B cell (primary cell): ENCODE results near the gene MMP11. TPM values are rescaled to one million over a fixed set of nuclear protein-coding genes. Genes with fewer than 3 reads are reported as not detected.

Experiments used
- ATAC-seq: fragments of 200-7000 bp; cut with Tn5 transposase; one replicate; pipeline ENCODE4 v1.10.0; 2021; ENCODE audit warnings: low read depth, mild to moderate bottlenecking, moderate number of reproducible peaks, moderate library complexity
- CTCF ChIA-PET: fragments of 350-600 bp; sonication (Branson Sonifier 250); formaldehyde crosslinking; loops from one replicate; lab custom pipeline; 2021; ENCODE audit warnings: antibody characterized with exemption, inconsistent platforms; lab: Charles Lee
- POLR2A ChIA-PET: fragments of 350-600 bp; sonication (Branson Sonifier 250); formaldehyde crosslinking; loops from one replicate; lab custom pipeline; 2021; ENCODE audit warnings: antibody characterized with exemption; lab: Charles Lee
- DNase-seq: peaks from one replicate; pipeline ENCODE4 v3.0.0; 2013
- H2AFZ ChIP-seq: 2 replicates; pipeline ENCODE4 v1.6.1; 2012; ENCODE audit warnings: mild to moderate bottlenecking, low read depth, low read length; ENCODE audit not compliant: insufficient read depth, poor library complexity, severe bottlenecking
- H3K27ac ChIP-seq, 2 donors: 1 replicate in 1 of 2; 2 replicates in 1 of 2; pipeline ENCODE4 v1.5.1; 2012 to 2013; ENCODE audit warnings: low read length in 2 of 2, mild to moderate bottlenecking in 2 of 2, moderate library complexity in 1 of 2
- H3K27me3 ChIP-seq, 4 experiments: fragments of 200-600 bp in 1 of 4; sonication (generic) in 1 of 4; replicated peaks in 1 of 4; 1 replicate in 2 of 4; 2 replicates in 2 of 4; pipeline versions ENCODE4 v1.6.1 to v1.7.0; 2013 to 2016; ENCODE audit warnings: low read length in 3 of 4, mild to moderate bottlenecking in 2 of 4, mixed read lengths in 1 of 4, moderate library complexity in 1 of 4; ENCODE audit not compliant: insufficient read depth in 4 of 4, control insufficient read depth in 3 of 4; ENCODE audit errors: control extremely low read depth in 1 of 4
- H3K36me3 ChIP-seq, 2 experiments: replicated peaks in 1 of 2; 1 replicate in 1 of 2; 2 replicates in 1 of 2; pipeline versions ENCODE4 v1.6.1 to v1.7.1; 2013; ENCODE audit warnings: low read length in 1 of 2; ENCODE audit not compliant: insufficient read depth in 2 of 2, control insufficient read depth in 1 of 2; ENCODE audit errors: control extremely low read depth in 1 of 2, extremely low read depth in 1 of 2
- H3K4me1 ChIP-seq, 2 donors: fragments of 200-600 bp in 1 of 2; sonication (generic) in 1 of 2; 1 replicate in 1 of 2; 2 replicates in 1 of 2; pipeline versions ENCODE4 v1.5.1 to v1.6.1; 2013 to 2017; ENCODE audit warnings: low read length in 2 of 2; ENCODE audit not compliant: control insufficient read depth in 2 of 2, insufficient read depth in 2 of 2
- H3K4me2 ChIP-seq: replicated peaks from 2 replicates; pipeline ENCODE3; 2012; ENCODE audit warnings: mild to moderate bottlenecking, low read depth, low read length; ENCODE audit not compliant: poor library complexity, severe bottlenecking
- H3K4me3 ChIP-seq, 5 experiments: fragments of 200-600 bp in 1 of 5; sonication (generic) in 1 of 5; 1 replicate in 3 of 5; 2 replicates in 2 of 5; pipeline versions ENCODE4 v1.5.1 to v1.7.0; 2011 to 2016; ENCODE audit warnings: low read length in 4 of 5, mild to moderate bottlenecking in 4 of 5, low read depth in 2 of 5, control low read depth in 1 of 5, moderate library complexity in 1 of 5; ENCODE audit not compliant: insufficient read depth in 1 of 5; ENCODE audit errors: control extremely low read depth in 1 of 5, extremely low read depth in 1 of 5
- H3K79me2 ChIP-seq: fragments of 200-600 bp; sonication (generic); one replicate; pipeline ENCODE4 v1.6.0; 2016; ENCODE audit warnings: low read length; ENCODE audit not compliant: control insufficient read depth, insufficient read depth
- H3K9ac ChIP-seq: fragments of 200-600 bp; sonication (generic); 2 replicates; pipeline ENCODE4 v1.6.1; 2017; ENCODE audit warnings: mild to moderate bottlenecking, low read length, moderate library complexity
- H3K9me3 ChIP-seq, 3 donors: one replicate each; pipeline versions ENCODE4 v1.6.1 to v1.7.1; 2013; ENCODE audit warnings: low read length in 2 of 3; ENCODE audit not compliant: control insufficient read depth in 2 of 3, insufficient read depth in 1 of 3; ENCODE audit errors: control extremely low read depth in 1 of 3
- H4K20me1 ChIP-seq: 2 replicates; pipeline ENCODE4 v1.6.0; 2012; ENCODE audit warnings: mild to moderate bottlenecking, low read length; ENCODE audit not compliant: insufficient read depth, control insufficient read depth, poor library complexity, severe bottlenecking
- H3K27ac Mint-ChIP-seq: one replicate; pipeline ENCODE4 v1.8.0; 2021; ENCODE audit warnings: mixed read lengths
- H3K27me3 Mint-ChIP-seq: one replicate; pipeline ENCODE4 v1.8.0; 2021; ENCODE audit warnings: mixed read lengths
- H3K4me1 Mint-ChIP-seq: one replicate; pipeline ENCODE4 v1.8.0; 2021; ENCODE audit warnings: mixed read lengths
- H3K4me3 Mint-ChIP-seq: one replicate; pipeline ENCODE4 v1.8.0; 2021; ENCODE audit warnings: mixed read lengths
- H3K9me3 Mint-ChIP-seq: one replicate; pipeline ENCODE4 v1.8.0; 2022; ENCODE audit warnings: mixed read lengths; ENCODE audit not compliant: insufficient read depth
- CTCF ChIP-seq: fragments of 200-600 bp; IDR thresholded peaks from one replicate; pipeline ENCODE4 v1.8.0; 2022; ENCODE audit warnings: antibody characterized with exemption, mild to moderate bottlenecking
- EZH2 ChIP-seq: IDR thresholded peaks from 2 replicates; pipeline ENCODE4 v1.6.1; 2012; ENCODE audit warnings: borderline replicate concordance, low read depth, mild to moderate bottlenecking, moderate library complexity, low read length; ENCODE audit not compliant: insufficient read depth, poor library complexity, severe bottlenecking
- WGBS: methylation state at CpG from one replicate; pipeline ENCODE4 v1.1.5; 2013; ENCODE audit warnings: missing lambda C conversion rate; ENCODE audit not compliant: insufficient coverage; 5-methylcytosine and 5-hydroxymethylcytosine counted together
- intact Hi-C: fragments of 100-400 bp; cut with micrococcal nuclease; formaldehyde crosslinking; loops from one replicate; pipeline ENCODE4 v1.10.0; 2022
- polyA plus RNA-seq: library from polyadenylated mRNA; depleted of rRNA; stranded (reverse); fragments of >200 nt; gene quantifications from 2 replicates; pipeline ENCODE4 v1.2.3, GENCODE V29; 2012
- total RNA-seq, 2 donors: library from RNA; stranded (reverse); fragments of 120-200 nt in 1 of 2; gene quantifications; 1 replicate in 1 of 2; 2 replicates in 1 of 2; pipeline versions ENCODE4 v1.2.3 to v1.2.4, GENCODE V29; 2013 to 2022

Gene MMP11
- total and polyA plus RNA-seq, 2 donors (not counting 1 experiment from before 2014, with no cell fraction given) = 11.6 to 19.0 TPM

- Mint-ChIP-seq H3K27ac (peak overlapping the region; percentile 63), H3K4me1 (peaks cover 42% of the 10 kb centered on the region)
- TF ChIP-seq EZH2 (no peak), CTCF (no peak)
These were observed 23.8 kb downstream of the MMP11 start for GRCh38 chr22:23796461-23796860.

More at GRCh38 chr22:23796461-23796860, 23.8 kb downstream of the MMP11 start:
- H3K9me3 ChIP-seq = no peaks in the 10 kb centered on the region
- peaks cover 33 to 36% of the 10 kb centered on the region in 2 donors for H3K4me1 ChIP-seq
- H3K9ac ChIP-seq = no peak overlapping the region
- DNase-seq (no peak), ATAC-seq (no peak)
- no peak overlapping the region for H3K27ac ChIP-seq
- intact Hi-C loops = no loop called here
- H2AFZ ChIP-seq = no peak overlapping the region
- POLR2A ChIA-PET = no interaction called here
- H4K20me1 ChIP-seq = peaks cover 21% of the 10 kb centered on the region
- H3K4me3 ChIP-seq = no peak overlapping the region
- H3K9me3 Mint-ChIP-seq = no peaks in the 10 kb centered on the region
- WGBS = 98% methylated on average over 4 of the region's 5 CpGs
- H3K27me3 ChIP-seq = no peaks in the 10 kb centered on the region
- no peak overlapping the region for H3K4me2 ChIP-seq
- CTCF ChIA-PET = no interaction called here
- peaks cover 44% of the 10 kb centered on the region for H3K79me2 ChIP-seq
- H3K4me3 Mint-ChIP-seq = no peak overlapping the region
- H3K36me3 ChIP-seq = peaks cover 0 to 55% of the 10 kb centered on the region in 2 experiments
- no peaks in the 10 kb centered on the region for H3K27me3 Mint-ChIP-seq
